Adrenal gland (tissue), 12 donors: Measurements from ENCODE around the gene DNM1. TPM values are rescaled to one million over a fixed set of nuclear protein-coding genes. Genes with fewer than 3 reads are reported as not detected.

ENCODE experiments used
- DNase-seq, 7 donors: peaks; one replicate each; pipeline ENCODE4 v3.0.0-alpha.2; 2019 to 2020
- H3K27ac ChIP-seq, 5 donors: fragments of 200-600 bp; sonication (generic) in 4 of 5; 1 replicate in 3 of 5; 2 replicates in 2 of 5; pipeline versions ENCODE4 v1.5.1 to v1.8.0; 2016 to 2020; ENCODE audit warnings: mild to moderate bottlenecking in 1 of 5
- H3K27me3 ChIP-seq: fragments of 200-600 bp; 2 replicates; pipeline ENCODE4 v1.8.0; 2021
- H3K36me3 ChIP-seq, 2 donors: fragments of 200-600 bp; replicated peaks in 1 of 2; 1 replicate in 1 of 2; 2 replicates in 1 of 2; pipeline versions ENCODE4 v1.5.1 to v1.8.0; 2018 to 2022
- H3K4me1 ChIP-seq, 2 donors: fragments of 200-600 bp; replicated peaks in 1 of 2; 1 replicate in 1 of 2; 2 replicates in 1 of 2; pipeline versions ENCODE4 v1.5.1 to v1.8.0; 2018 to 2021
- H3K4me3 ChIP-seq, 4 donors: fragments of 200-600 bp; sonication (generic) in 3 of 4; one replicate each; pipeline ENCODE4 v1.5.1; 2016 to 2018
- H3K9me3 ChIP-seq, 3 donors: fragments of 200-600 bp; sonication (generic) in 1 of 3; replicated peaks in 1 of 3; 1 replicate in 2 of 3; 2 replicates in 1 of 3; pipeline versions ENCODE4 v1.5.1 to v1.8.0; 2016 to 2021
- POLR2A ChIP-seq, 2 donors: fragments of 450-650 bp; IDR thresholded peaks; one replicate each; pipeline ENCODE4 v1.6.1; 2017; ENCODE audit warnings: antibody characterized with exemption in 2 of 2, mild to moderate bottlenecking in 2 of 2, moderate library complexity in 1 of 2
- WGBS, 4 donors: extraction: QIAGEN DNeasy Blood & Tissue Kit in 2 of 4; methylation state at CpG; one replicate each; pipeline versions ENCODE4 v1.1.5 to v1.1.7; 2013 to 2017; 5-methylcytosine and 5-hydroxymethylcytosine counted together
- intact Hi-C, 2 donors: fragments of 100-400 bp; cut with DNase I; formaldehyde crosslinking; loops; one replicate each; pipeline versions ENCODE4 v1.14.1 to v1.15.0; 2022 to 2023
- polyA plus RNA-seq, 3 donors: library from polyadenylated mRNA; stranded (reverse); fragments of 200-250 nt in 2 of 3; fragments of 350-450 nt in 1 of 3; fragmentation: Illumina TruSeq in 1 of 3; extraction: RNeasy Lipid Tissue Mini Kit (QIAGEN cat#74804) in 1 of 3; gene quantifications; one replicate each; pipeline ENCODE4 v1.2.3, GENCODE V29; 2013 to 2014
- total RNA-seq, 9 donors: library from RNA; depleted of rRNA in 4 of 9; stranded (reverse); fragments of >200 nt in 4 of 9; fragments of 120-200 nt in 1 of 9; fragmentation: NEBNext Ultra II Directional in 1 of 9; extraction: Animal tissue kit (Norgen Biotek cat#: 25700) in 1 of 9; gene quantifications; one replicate each; pipeline versions ENCODE4 v1.1.0 to v1.2.4, GENCODE V29; 2013 to 2023
- TF ChIP-seq, protein P1 (sequence below), 6 experiments: fragments of 450-650 bp in 4 of 6; fragments of 200-600 bp in 2 of 6; sonication (generic) in 1 of 6; IDR thresholded peaks; 1 replicate in 5 of 6; 2 replicates in 1 of 6; pipeline versions ENCODE4 v1.5.1 to v1.8.0; 2016 to 2021; ENCODE audit warnings: antibody characterized with exemption in 6 of 6, mild to moderate bottlenecking in 2 of 6, moderate library complexity in 1 of 6
- donor health status: healthy with polysubstance abuse.
- donor health status: Bipolar disorder and iron deficiency.
- donor health status: DM: yes; HTN: yes; CAD: no.
- donor health status: DM: no; HTN: no; CAD: no.
- donor health status: DM: no; HTN: no; CAD: no.
- donor health status: DM: yes; HTN: yes; CAD: no.

DNM1 gene
- total and polyA plus RNA-seq, 12 donors: 2.4 to 44.3 (median 12.2) TPM

- intact Hi-C loops: no loop called here
- Histone ChIP-seq H3K4me3 (no peak overlapping the region), H3K36me3 (peaks cover 0 to 59% of the 10 kb centered on the region in 2 donors), H3K9me3 (no peaks in the 10 kb centered on the region), H3K27me3 (no peaks in the 10 kb centered on the region), H3K4me1 (peaks cover 13 to 20% of the 10 kb centered on the region in 2 donors), H3K27ac (no peak overlapping the region)
- 73 to 80% (median 79%) methylated on average over 1 of the region's 1 CpG for WGBS, 4 donors
- TF ChIP-seq, protein P1, sequence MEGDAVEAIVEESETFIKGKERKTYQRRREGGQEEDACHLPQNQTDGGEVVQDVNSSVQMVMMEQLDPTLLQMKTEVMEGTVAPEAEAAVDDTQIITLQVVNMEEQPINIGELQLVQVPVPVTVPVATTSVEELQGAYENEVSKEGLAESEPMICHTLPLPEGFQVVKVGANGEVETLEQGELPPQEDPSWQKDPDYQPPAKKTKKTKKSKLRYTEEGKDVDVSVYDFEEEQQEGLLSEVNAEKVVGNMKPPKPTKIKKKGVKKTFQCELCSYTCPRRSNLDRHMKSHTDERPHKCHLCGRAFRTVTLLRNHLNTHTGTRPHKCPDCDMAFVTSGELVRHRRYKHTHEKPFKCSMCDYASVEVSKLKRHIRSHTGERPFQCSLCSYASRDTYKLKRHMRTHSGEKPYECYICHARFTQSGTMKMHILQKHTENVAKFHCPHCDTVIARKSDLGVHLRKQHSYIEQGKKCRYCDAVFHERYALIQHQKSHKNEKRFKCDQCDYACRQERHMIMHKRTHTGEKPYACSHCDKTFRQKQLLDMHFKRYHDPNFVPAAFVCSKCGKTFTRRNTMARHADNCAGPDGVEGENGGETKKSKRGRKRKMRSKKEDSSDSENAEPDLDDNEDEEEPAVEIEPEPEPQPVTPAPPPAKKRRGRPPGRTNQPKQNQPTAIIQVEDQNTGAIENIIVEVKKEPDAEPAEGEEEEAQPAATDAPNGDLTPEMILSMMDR (IDR thresholded peaks at IDR 0.05): no peak
- TF ChIP-seq POLR2A (IDR thresholded peaks at IDR 0.05): no peak
- DNase-seq: no peak
Measured at GRCh38 chr9:128188209-128188608, 15.0 kb upstream of the DNM1 start.

DNA sequence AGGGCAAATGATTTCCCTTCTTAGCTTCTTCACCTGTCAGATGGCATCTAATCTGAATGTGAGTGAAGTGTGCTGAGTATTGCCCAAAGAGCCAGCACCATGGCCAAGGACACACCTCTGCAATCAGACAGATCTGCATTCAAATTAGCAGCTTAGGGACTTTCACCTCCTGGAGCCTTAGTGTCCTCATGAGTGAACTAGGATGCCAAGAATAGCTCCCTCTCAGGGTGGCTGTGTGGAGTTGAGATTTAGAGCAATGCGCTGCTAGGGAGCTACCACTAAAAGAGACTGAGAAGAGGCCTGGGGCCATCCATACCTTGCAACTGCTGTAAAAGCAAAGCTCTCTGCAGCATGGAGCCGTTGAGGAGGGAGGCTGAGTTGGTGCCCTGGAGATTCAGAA lies 13.2 kb upstream of the DNM1 start:
- Histone ChIP-seq H3K36me3 (peaks cover 0 to 43% of the 10 kb centered on the region in 2 donors), H3K9me3 (no peaks in the 10 kb centered on the region), H3K4me3 (no peak overlapping the region), H3K27ac (no peak overlapping the region), H3K4me1 (peaks cover 13 to 20% of the 10 kb centered on the region in 2 donors), H3K27me3 (no peaks in the 10 kb centered on the region)
- WGBS, 4 donors: 71 to 94% (median 92%) methylated on average over 2 of the region's 2 CpGs
- DNase-seq: no peak
- TF ChIP-seq, protein P1 (IDR thresholded peaks at IDR 0.05): no peak
- no peak for TF ChIP-seq POLR2A (IDR thresholded peaks at IDR 0.05)
- intact Hi-C loops: no loop called here

DNA sequence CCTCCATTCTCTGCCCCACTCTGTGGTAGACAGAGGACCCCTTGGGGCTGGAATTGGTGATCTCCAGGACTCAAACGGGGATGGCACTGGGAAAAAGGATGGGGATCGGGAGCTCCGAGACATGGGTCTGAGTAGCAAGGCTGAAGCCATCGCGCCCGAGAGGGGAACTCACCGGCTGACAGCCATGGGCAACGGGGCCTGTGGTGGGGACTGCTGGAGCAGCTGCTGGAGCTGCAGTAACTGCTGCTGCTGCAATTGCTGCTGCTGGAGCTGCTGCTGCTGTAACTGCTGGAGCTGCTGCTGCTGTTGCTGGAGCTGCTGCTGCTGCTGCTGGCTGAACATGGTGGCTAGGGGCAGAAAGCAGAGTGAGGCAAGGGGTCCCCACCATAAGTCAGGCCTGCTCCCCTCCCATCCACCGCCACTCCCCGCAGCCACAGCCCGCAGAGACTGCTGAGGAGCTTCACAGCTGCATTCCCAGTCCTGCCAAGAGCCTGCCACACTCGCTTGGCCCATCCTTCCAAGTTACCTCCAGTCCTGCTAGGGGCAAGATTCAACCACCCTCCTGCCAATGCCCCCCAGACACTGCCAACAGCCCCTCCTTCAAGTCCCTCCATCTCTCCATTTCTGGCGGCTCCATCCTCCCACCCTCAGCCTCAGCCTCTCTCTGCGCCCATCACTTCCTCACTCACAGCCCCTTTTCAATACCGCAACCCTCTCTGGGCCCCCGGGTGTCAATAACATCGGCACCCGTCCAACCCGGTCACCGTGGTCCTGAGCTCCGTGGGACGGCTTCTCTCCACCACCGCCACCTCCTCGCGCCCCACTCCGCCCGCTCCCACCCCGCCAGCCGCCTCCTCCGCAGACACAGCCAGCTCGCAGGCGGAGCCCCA lies 12.4 kb upstream of the DNM1 start:
- Histone ChIP-seq H3K36me3 (peaks cover 0 to 36% of the 10 kb centered on the region in 2 donors), H3K9me3 (no peaks in the 10 kb centered on the region), H3K4me1 (peaks cover 13 to 20% of the 10 kb centered on the region in 2 donors), H3K4me3 (peak overlapping the region; percentile 37 to 93 (median 64)), H3K27me3 (no peaks in the 10 kb centered on the region), H3K27ac (peak overlapping the region; percentile 47 to 95 (median 81))
- 17 to 27% (median 21%) methylated on average over 25 to 32 of the region's 32 CpGs for WGBS, 4 donors
- TF ChIP-seq POLR2A (IDR thresholded peaks at IDR 0.05): no peak
- TF ChIP-seq, protein P1 (IDR thresholded peaks at IDR 0.05): no peak
- intact Hi-C loops: no loop called here
- peak in 3 of 7 donors; percentile 28 to 43 (median 40) for DNase-seq

DNA sequence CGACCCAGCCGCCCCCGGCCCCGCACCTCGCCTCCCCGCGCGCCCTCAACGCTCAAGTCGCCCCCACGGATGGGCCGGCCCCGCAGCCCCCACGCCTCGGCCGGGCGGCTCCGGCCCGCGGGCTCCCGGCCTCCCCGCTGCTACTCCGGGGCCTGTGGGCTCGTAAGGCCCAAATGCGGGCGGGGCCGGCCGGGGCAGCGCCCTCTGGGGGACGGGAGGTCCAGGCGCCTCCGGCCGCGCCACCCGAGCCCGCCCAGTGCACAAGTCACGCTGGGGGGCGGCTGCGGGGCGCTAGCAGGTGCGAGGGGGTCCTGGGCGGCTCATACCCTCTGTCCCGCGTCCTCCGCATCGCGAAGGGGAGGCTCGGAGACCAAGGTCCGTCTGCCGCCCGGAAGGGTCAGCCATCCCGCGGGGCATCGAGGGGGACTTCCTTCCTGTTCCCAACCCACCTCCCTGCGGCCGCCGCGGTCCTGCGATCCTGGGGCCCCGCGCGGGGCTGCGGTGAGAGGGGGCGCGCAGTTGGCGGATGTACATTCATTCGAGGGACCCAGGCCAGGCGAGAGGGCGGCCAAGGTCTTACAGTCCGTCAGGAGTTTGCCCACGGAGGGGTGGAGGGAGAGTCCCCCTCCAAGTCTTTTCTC lies 11.7 kb upstream of the DNM1 start, which contains the start of gene CIZ1:
TSS of gene CIZ1 (minus strand) at position 167 of the 641 bp plus-strand sequence. CDS start 715 bp downstream, outside the sequence.
- intact Hi-C loops: no loop called here
- H3K9me3 ChIP-seq: no peaks in the 10 kb centered on the region
- H3K27me3 ChIP-seq: no peaks in the 10 kb centered on the region
- H3K4me3 ChIP-seq: peak within 1 kb of the TSS; percentile 37 to 93 (median 64)
- DNase-seq: peak; percentile 75 to 84 (median 80)
- peak within 1 kb of the TSS; percentile 47 to 95 (median 81) for H3K27ac ChIP-seq
- H3K4me1 ChIP-seq: peaks cover 13 to 20% of the 10 kb centered on the region in 2 donors
- 0 to 1% (median 0%) methylated on average over 9 to 71 of the region's 71 CpGs for WGBS, 4 donors
- TF ChIP-seq POLR2A (IDR thresholded peaks at IDR 0.05): peak; percentile 55 to 69
- TF ChIP-seq, protein P1 (IDR thresholded peaks at IDR 0.05): peak; percentile 21 to 82 (median 64)
- peaks cover 0 to 28% of the 10 kb centered on the region in 2 donors for H3K36me3 ChIP-seq
